Measurements from ENCODE around the gene NOS1AP.

DNA sequence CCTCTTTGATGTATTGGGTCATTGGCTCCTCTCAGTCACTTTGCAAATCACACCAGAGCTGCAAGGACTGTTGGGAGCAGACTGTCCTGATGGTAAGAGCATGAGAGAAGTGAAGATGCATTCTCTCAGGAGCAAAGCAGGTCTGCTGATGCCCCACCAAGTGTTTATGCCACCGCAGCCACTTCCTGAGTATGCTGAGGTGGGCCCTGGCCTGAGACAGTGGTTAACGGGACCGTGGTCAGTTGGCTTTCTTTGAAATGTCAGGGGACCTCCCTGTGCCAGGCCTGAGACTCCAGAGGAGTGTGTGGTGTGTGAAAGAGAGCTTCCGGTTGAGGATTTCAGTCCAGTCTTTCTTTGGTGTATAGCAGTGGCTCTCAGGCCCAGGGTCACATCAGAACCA, 227.7 kb downstream of the NOS1AP start:
- TF ChIP-seq CTCF (IDR thresholded peaks at IDR 0.05) (no peak), POLR2A (IDR thresholded peaks at IDR 0.05) (no peak)

Data from lower leg skin (tissue), 3 donors.